ENCODE data around the gene RAP1GAP. TPM values are rescaled to one million over a fixed set of nuclear protein-coding genes. Genes with fewer than 3 reads are reported as not detected.
A peak's percentile ranks its signal among the peaks of the same experiment; 100 is the strongest.

Gene RAP1GAP
- total RNA-seq, 2 donors from 2014 or later: 8.0 to 8.2 TPM

- H3K4me1 Mint-ChIP-seq: peaks cover 15% of the 10 kb centered on the region
- H3K9me3 ChIP-seq (ENCODE audit: control insufficient read depth, low read length): no peaks in the 10 kb centered on the region
- no peaks in the 10 kb centered on the region for H3K27me3 Mint-ChIP-seq (ENCODE audit: insufficient read depth)
- peaks cover 72% of the 10 kb centered on the region for H3K36me3 ChIP-seq (ENCODE audit: control insufficient read depth, insufficient read depth, low read length)
- no peak overlapping the region for H3K9ac ChIP-seq (ENCODE audit: extremely low read depth, low read length, poor library complexity, severe bottlenecking)
- H3K36me3 Mint-ChIP-seq (ENCODE audit: low read depth): peaks cover 53% of the 10 kb centered on the region
- H3K9me3 Mint-ChIP-seq: no peaks in the 10 kb centered on the region
- H3K4me3 ChIP-seq (ENCODE audit: low read length): no peak overlapping the region
- H3K27me3 ChIP-seq (ENCODE audit: control insufficient read depth, insufficient read depth, low read length, poor library complexity, severe bottlenecking): no peaks in the 10 kb centered on the region
- H3K4me1 ChIP-seq (ENCODE audit: control insufficient read depth, insufficient read depth, low read length): no peaks in the 10 kb centered on the region
- WGBS, 2 experiments (ENCODE audit: insufficient coverage in 1 of 2, insufficient read length in 1 of 2): 97% methylated on average over 5 to 6 of the region's 6 CpGs
- no peak overlapping the region for H3K27ac Mint-ChIP-seq
- H3K27ac ChIP-seq (ENCODE audit: low read depth, low read length): no peak overlapping the region
- no peak for TF ChIP-seq CTCF (conservative IDR thresholded peaks at IDR 0.05)
- DNase-seq: no peak
- H3K4me3 Mint-ChIP-seq: no peak overlapping the region
These were observed 32.2 kb upstream of the RAP1GAP start for GRCh38 chr1:21701401-21701800.

- DNase-seq: no peak
- WGBS, 2 experiments (ENCODE audit: insufficient coverage in 1 of 2, insufficient read length in 1 of 2): 87 to 95% methylated on average over 4 of the region's 4 CpGs
- Mint-ChIP-seq H3K9me3 (no peaks in the 10 kb centered on the region), H3K27ac (no peak overlapping the region), H3K4me1 (peaks cover 4% of the 10 kb centered on the region), H3K4me3 (no peak overlapping the region), H3K27me3 (ENCODE audit: insufficient read depth) (no peaks in the 10 kb centered on the region), H3K36me3 (ENCODE audit: low read depth) (peaks cover 56% of the 10 kb centered on the region)
- no peak overlapping the region for H3K4me3 ChIP-seq (ENCODE audit: low read length)
- peaks cover 66% of the 10 kb centered on the region for H3K36me3 ChIP-seq (ENCODE audit: control insufficient read depth, insufficient read depth, low read length)
- no peak for TF ChIP-seq CTCF (conservative IDR thresholded peaks at IDR 0.05)
- no peak overlapping the region for H3K9ac ChIP-seq (ENCODE audit: extremely low read depth, low read length, poor library complexity, severe bottlenecking)
- H3K9me3 ChIP-seq (ENCODE audit: control insufficient read depth, low read length): no peaks in the 10 kb centered on the region
- no peak overlapping the region for H3K27ac ChIP-seq (ENCODE audit: low read depth, low read length)
- H3K4me1 ChIP-seq (ENCODE audit: control insufficient read depth, insufficient read depth, low read length): no peaks in the 10 kb centered on the region
- H3K27me3 ChIP-seq (ENCODE audit: control insufficient read depth, insufficient read depth, low read length, poor library complexity, severe bottlenecking): no peaks in the 10 kb centered on the region
These were observed 30.9 kb upstream of the RAP1GAP start for GRCh38 chr1:21700094-21700493.

GRCh38 chr1:21696931-21697330, 27.8 kb upstream of the RAP1GAP start:
- Mint-ChIP-seq H3K9me3 (no peaks in the 10 kb centered on the region), H3K27me3 (ENCODE audit: insufficient read depth) (no peaks in the 10 kb centered on the region), H3K4me1 (no peaks in the 10 kb centered on the region), H3K4me3 (no peak overlapping the region), H3K36me3 (ENCODE audit: low read depth) (peaks cover 65% of the 10 kb centered on the region), H3K27ac (peak overlapping the region; percentile 24)
- no peak for DNase-seq
- Histone ChIP-seq H3K9ac (ENCODE audit: extremely low read depth, low read length, poor library complexity, severe bottlenecking) (no peak overlapping the region), H3K4me3 (ENCODE audit: low read length) (no peak overlapping the region), H3K9me3 (ENCODE audit: control insufficient read depth, low read length) (no peaks in the 10 kb centered on the region), H3K27ac (ENCODE audit: low read depth, low read length) (no peak overlapping the region), H3K36me3 (ENCODE audit: control insufficient read depth, insufficient read depth, low read length) (peaks cover 62% of the 10 kb centered on the region), H3K4me1 (ENCODE audit: control insufficient read depth, insufficient read depth, low read length) (no peaks in the 10 kb centered on the region), H3K27me3 (ENCODE audit: control insufficient read depth, insufficient read depth, low read length, poor library complexity, severe bottlenecking) (no peaks in the 10 kb centered on the region)
- 85 to 92% methylated on average over 4 to 6 of the region's 6 CpGs for WGBS, 2 experiments (ENCODE audit: insufficient coverage in 1 of 2, insufficient read length in 1 of 2)
- TF ChIP-seq CTCF (conservative IDR thresholded peaks at IDR 0.05): no peak
